ENCODE measurements around the gene PPP1R1B.

PPP1R1B gene

DNA sequence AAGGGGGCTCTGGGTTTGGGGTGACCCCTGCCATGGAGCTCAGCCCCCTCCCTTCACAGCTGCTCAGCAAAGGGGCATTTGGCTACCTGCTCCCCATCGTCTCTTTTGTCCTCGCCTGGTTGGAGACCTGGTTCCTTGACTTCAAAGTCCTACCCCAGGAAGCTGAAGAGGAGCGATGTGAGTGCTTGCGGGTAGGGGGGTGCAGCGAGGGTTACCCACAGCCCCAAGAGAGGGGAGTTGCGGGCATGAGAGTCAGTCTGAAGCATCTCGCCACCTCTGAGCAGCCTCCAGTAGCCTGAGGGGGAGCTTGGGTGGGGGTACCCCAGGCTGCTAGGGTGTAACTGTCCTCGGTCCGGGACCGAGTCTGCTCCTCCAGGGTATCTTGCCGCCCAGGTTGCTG lies 31.6 kb downstream of the PPP1R1B start:
- Histone ChIP-seq H3K36me3 (ENCODE audit: control insufficient read depth, insufficient read depth, low read length) (peaks cover 6% of the 10 kb centered on the region), H3K9me3 (ENCODE audit: control insufficient read depth, low read length) (no peaks in the 10 kb centered on the region), H3K4me1 (ENCODE audit: control insufficient read depth, insufficient read depth, low read length) (peaks cover 28% of the 10 kb centered on the region), H3K9ac (ENCODE audit: low read length) (no peak overlapping the region), H3K4me3 (ENCODE audit: low read length) (no peak overlapping the region), H3K27me3 (ENCODE audit: control insufficient read depth, insufficient read depth, low read length) (no peaks in the 10 kb centered on the region)

DNA sequence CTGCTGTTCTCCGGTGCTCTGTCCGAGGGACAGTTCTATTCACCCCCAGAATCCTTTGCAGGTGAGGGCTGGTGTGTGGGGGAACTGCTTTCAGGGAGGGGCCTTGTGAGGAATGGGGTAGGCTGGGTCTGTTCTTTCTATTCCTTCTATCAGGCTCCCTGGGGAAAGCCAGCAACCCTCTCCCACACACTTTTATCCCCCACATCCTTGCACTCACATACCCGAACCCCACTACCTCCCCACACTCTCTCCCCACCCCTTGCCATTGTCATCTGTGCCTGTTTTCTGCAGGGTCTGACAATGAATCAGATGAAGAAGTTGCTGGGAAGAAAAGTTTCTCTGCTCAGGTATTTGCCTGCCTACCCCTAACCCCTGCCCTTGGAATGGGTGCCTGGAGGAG lies 32.0 kb downstream of the PPP1R1B start:
- Histone ChIP-seq H3K36me3 (ENCODE audit: control insufficient read depth, insufficient read depth, low read length) (peaks cover 6% of the 10 kb centered on the region), H3K4me1 (ENCODE audit: control insufficient read depth, insufficient read depth, low read length) (peaks cover 26% of the 10 kb centered on the region), H3K9me3 (ENCODE audit: control insufficient read depth, low read length) (no peaks in the 10 kb centered on the region), H3K9ac (ENCODE audit: low read length) (no peak overlapping the region), H3K27me3 (ENCODE audit: control insufficient read depth, insufficient read depth, low read length) (no peaks in the 10 kb centered on the region), H3K4me3 (ENCODE audit: low read length) (no peak overlapping the region)

DNA sequence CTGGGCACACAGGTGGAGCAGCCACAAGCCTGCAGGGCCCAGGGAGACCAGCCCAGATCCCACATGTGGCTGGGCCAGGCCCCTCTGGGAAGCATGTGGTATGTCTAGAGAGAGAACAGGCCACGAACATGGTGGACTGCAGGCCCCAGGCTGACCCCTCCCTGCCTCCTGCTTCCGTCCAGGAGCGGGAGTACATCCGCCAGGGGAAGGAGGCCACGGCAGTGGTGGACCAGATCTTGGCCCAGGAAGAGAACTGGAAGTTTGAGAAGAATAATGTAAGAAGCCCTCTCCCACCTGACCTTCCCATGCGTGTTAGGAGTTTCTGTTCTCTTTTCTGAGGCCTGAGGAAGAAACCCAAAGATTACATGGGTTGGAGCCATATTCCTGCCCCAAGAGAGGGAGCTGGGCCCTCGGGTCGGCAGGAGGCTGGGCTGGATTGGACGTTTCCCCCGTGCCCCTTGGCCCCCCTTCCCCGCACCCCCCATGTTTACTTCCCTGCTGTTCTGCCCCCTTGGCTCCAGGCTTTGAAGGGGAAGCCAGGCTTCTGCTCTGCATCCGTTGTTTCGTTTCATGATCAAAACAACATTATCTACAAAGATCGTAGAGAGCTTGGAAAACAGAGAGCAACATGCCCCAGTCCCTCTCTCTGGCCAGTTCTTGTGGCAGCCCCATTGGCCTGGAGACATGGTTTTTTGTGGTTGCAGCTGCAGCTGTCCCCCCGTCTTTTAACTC lies 32.7 kb downstream of the PPP1R1B start:
- Histone ChIP-seq H3K9ac (ENCODE audit: low read length) (no peak overlapping the region), H3K4me3 (ENCODE audit: low read length) (no peak overlapping the region), H3K9me3 (ENCODE audit: control insufficient read depth, low read length) (no peaks in the 10 kb centered on the region), H3K4me1 (ENCODE audit: control insufficient read depth, insufficient read depth, low read length) (peaks cover 31% of the 10 kb centered on the region), H3K27me3 (ENCODE audit: control insufficient read depth, insufficient read depth, low read length) (no peaks in the 10 kb centered on the region), H3K36me3 (ENCODE audit: control insufficient read depth, insufficient read depth, low read length) (peaks cover 6% of the 10 kb centered on the region)

GRCh38 chr17:39660011-39660360 lies 33.2 kb downstream of the PPP1R1B start:
- H3K4me1 ChIP-seq (ENCODE audit: control insufficient read depth, insufficient read depth, low read length), result peaks cover 36% of the 10 kb centered on the region
- no peak overlapping the region for H3K9ac ChIP-seq (ENCODE audit: low read length)
- peaks cover 3% of the 10 kb centered on the region for H3K27me3 ChIP-seq (ENCODE audit: control insufficient read depth, insufficient read depth, low read length)
- H3K36me3 ChIP-seq (ENCODE audit: control insufficient read depth, insufficient read depth, low read length), result peaks cover 6% of the 10 kb centered on the region
- no peak overlapping the region for H3K4me3 ChIP-seq (ENCODE audit: low read length)
- H3K9me3 ChIP-seq (ENCODE audit: control insufficient read depth, low read length), result no peaks in the 10 kb centered on the region

DNA sequence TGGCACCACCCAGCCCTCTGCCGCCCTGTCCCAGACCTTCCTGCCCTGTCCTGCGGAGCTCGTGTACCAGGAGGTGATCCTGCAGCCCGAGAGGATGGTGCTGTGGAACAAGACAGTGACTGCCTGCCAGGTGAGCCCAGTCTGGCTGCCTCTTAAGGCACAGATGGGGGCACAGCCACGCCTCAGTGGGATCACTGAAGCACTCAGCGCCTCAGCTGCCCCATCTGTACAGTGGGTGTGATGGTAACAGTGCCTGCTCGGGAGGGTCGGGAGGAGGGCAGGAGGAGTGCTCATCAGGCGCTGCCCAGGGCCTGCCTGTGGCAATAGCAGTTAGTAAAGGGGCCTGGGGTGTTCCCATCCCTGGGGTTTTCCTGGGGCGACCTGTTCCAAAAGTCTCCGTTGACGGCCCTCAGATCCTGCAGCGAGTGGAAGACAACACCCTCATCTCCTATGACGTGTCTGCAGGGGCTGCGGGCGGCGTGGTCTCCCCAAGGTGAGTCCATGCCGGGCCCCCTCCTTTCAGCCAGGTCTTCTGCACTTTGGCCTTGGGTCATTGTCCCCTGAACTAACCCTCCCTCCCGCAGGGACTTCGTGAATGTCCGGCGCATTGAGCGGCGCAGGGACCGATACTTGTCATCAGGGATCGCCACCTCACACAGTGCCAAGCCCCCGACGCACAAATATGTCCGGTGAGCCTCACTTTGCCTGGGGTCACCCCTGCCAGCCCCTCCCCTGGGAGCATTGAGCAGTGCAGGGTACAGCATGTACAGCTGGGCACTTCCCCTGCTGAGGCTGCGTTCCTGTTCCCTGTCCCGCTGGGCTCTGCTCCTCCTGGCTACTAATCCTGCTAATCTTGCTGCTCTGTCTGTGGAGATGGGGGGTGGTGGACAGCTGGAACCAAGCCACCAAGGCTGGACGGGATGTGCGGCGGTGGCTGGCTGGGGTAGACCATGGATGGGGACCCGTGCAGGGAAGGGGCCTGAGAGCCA lies 33.9 kb downstream of the PPP1R1B start:
- Histone ChIP-seq H3K36me3 (ENCODE audit: control insufficient read depth, insufficient read depth, low read length) (peaks cover 6% of the 10 kb centered on the region), H3K9me3 (ENCODE audit: control insufficient read depth, low read length) (no peaks in the 10 kb centered on the region), H3K4me3 (ENCODE audit: low read length) (no peak overlapping the region), H3K27me3 (ENCODE audit: control insufficient read depth, insufficient read depth, low read length) (peaks cover 7% of the 10 kb centered on the region), H3K4me1 (ENCODE audit: control insufficient read depth, insufficient read depth, low read length) (peaks cover 43% of the 10 kb centered on the region), H3K9ac (ENCODE audit: low read length) (peak overlapping the region; percentile 23)

GRCh38 chr17:39661744-39662541 lies 35.2 kb downstream of the PPP1R1B start:
- H3K4me1 ChIP-seq (ENCODE audit: control insufficient read depth, insufficient read depth, low read length), result peaks cover 46% of the 10 kb centered on the region
- H3K27me3 ChIP-seq (ENCODE audit: control insufficient read depth, insufficient read depth, low read length), result peaks cover 20% of the 10 kb centered on the region
- peak overlapping the region; percentile 23 for H3K9ac ChIP-seq (ENCODE audit: low read length)
- H3K4me3 ChIP-seq (ENCODE audit: low read length), result no peak overlapping the region
- H3K36me3 ChIP-seq (ENCODE audit: control insufficient read depth, insufficient read depth, low read length), result peaks cover 6% of the 10 kb centered on the region
- H3K9me3 ChIP-seq (ENCODE audit: control insufficient read depth, low read length), result no peaks in the 10 kb centered on the region

DNA sequence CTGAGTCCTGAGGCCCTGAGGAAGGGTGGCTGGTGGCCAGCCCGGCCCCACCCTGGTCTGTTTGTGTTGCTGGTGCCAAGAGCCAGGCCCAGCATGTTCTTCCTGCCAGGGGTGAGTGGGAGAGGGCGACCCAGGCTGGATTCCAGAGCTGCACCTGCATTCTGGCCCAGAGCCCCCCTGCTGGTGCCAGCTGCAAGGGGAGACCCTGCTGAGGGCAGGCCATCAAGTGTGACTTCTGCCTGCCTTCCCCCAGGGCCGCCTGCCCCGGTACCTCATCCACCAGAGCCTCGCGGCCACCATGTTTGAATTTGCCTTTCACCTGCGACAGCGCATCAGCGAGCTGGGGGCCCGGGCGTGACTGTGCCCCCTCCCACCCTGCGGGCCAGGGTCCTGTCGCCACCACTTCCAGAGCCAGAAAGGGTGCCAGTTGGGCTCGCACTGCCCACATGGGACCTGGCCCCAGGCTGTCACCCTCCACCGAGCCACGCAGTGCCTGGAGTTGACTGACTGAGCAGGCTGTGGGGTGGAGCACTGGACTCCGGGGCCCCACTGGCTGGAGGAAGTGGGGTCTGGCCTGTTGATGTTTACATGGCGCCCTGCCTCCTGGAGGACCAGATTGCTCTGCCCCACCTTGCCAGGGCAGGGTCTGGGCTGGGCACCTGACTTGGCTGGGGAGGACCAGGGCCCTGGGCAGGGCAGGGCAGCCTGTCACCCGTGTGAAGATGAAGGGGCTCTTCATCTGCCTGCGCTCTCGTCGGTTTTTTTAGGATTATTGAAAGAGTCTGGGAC lies 36.0 kb downstream of the PPP1R1B start:
- H3K4me1 ChIP-seq (ENCODE audit: control insufficient read depth, insufficient read depth, low read length), result peaks cover 52% of the 10 kb centered on the region
- no peak overlapping the region for H3K4me3 ChIP-seq (ENCODE audit: low read length)
- H3K9ac ChIP-seq (ENCODE audit: low read length), result peak overlapping the region; percentile 13
- H3K27me3 ChIP-seq (ENCODE audit: control insufficient read depth, insufficient read depth, low read length), result peaks cover 28% of the 10 kb centered on the region
- H3K36me3 ChIP-seq (ENCODE audit: control insufficient read depth, insufficient read depth, low read length), result peaks cover 6% of the 10 kb centered on the region
- no peaks in the 10 kb centered on the region for H3K9me3 ChIP-seq (ENCODE audit: control insufficient read depth, low read length)

DNA sequence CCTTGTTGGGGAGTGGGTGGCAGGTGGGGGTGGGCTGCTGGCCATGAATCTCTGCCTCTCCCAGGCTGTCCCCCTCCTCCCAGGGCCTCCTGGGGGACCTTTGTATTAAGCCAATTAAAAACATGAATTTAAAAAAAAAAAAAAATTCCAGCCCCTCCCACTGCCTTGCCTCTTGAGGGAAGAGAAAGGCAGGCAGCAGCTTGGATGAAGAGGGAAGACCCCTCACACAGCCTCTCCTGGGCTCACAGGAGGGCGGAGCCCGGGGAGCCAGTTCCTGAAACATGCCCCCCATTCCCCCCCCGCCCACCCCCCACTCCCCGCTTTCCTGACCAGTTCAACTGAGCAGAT lies 36.6 kb downstream of the PPP1R1B start:
- H3K9me3 ChIP-seq (ENCODE audit: control insufficient read depth, low read length), result no peaks in the 10 kb centered on the region
- H3K4me1 ChIP-seq (ENCODE audit: control insufficient read depth, insufficient read depth, low read length), result peaks cover 55% of the 10 kb centered on the region
- peaks cover 34% of the 10 kb centered on the region for H3K27me3 ChIP-seq (ENCODE audit: control insufficient read depth, insufficient read depth, low read length)
- H3K4me3 ChIP-seq (ENCODE audit: low read length), result no peak overlapping the region
- H3K36me3 ChIP-seq (ENCODE audit: control insufficient read depth, insufficient read depth, low read length), result peaks cover 6% of the 10 kb centered on the region
- H3K9ac ChIP-seq (ENCODE audit: low read length), result no peak overlapping the region

- Histone ChIP-seq H3K9ac (ENCODE audit: low read length) (peak overlapping the region; percentile 9), H3K4me3 (ENCODE audit: low read length) (no peak overlapping the region), H3K4me1 (ENCODE audit: control insufficient read depth, insufficient read depth, low read length) (peaks cover 58% of the 10 kb centered on the region)
Measured at GRCh38 chr17:39663688-39664580, 37.2 kb downstream of the PPP1R1B start.

GRCh38 chr17:39664581-39665561 lies 38.1 kb downstream of the PPP1R1B start, which contains the start of gene TCAP:
Gene TCAP, plus strand, starts transcription at chr17:39665349. Its CDS starts 11 bp downstream, at chr17:39665360.
- peak within 1 kb of the TSS; percentile 9 for H3K9ac ChIP-seq (ENCODE audit: low read length)
- peaks cover 46% of the 10 kb centered on the region for H3K27me3 ChIP-seq (ENCODE audit: control insufficient read depth, insufficient read depth, low read length)
- H3K36me3 ChIP-seq (ENCODE audit: control insufficient read depth, insufficient read depth, low read length), result peaks cover 6% of the 10 kb centered on the region
- H3K4me3 ChIP-seq (ENCODE audit: low read length), result no peak within 1 kb of the TSS
- H3K9me3 ChIP-seq (ENCODE audit: control insufficient read depth, low read length), result no peaks in the 10 kb centered on the region
- peaks cover 58% of the 10 kb centered on the region for H3K4me1 ChIP-seq (ENCODE audit: control insufficient read depth, insufficient read depth, low read length)

More at GRCh38 chr17:39663688-39664580, 37.2 kb downstream of the PPP1R1B start:
- H3K27me3 ChIP-seq (ENCODE audit: control insufficient read depth, insufficient read depth, low read length), result peaks cover 38% of the 10 kb centered on the region
- peaks cover 6% of the 10 kb centered on the region for H3K36me3 ChIP-seq (ENCODE audit: control insufficient read depth, insufficient read depth, low read length)
- H3K9me3 ChIP-seq (ENCODE audit: control insufficient read depth, low read length), result no peaks in the 10 kb centered on the region
